Measurements from ENCODE around the gene PPP1R2C. TPM values are rescaled to one million over a fixed set of nuclear protein-coding genes. Genes with fewer than 3 reads are reported as not detected.

PPP1R2C gene
- not detected for polyA plus RNA-seq (ENCODE audit: insufficient read length)

GRCh38 chrX:42778096-42778495, at the start of gene PPP1R2C:
PPP1R2C (minus strand) TSS chrX:42778163; CDS start chrX:42778079, 84 bp downstream.
- no peak for DNase-seq

GRCh38 chrX:42825201-42825600, 47.2 kb upstream of the PPP1R2C start:
- DNase-seq, result no peak

DNA sequence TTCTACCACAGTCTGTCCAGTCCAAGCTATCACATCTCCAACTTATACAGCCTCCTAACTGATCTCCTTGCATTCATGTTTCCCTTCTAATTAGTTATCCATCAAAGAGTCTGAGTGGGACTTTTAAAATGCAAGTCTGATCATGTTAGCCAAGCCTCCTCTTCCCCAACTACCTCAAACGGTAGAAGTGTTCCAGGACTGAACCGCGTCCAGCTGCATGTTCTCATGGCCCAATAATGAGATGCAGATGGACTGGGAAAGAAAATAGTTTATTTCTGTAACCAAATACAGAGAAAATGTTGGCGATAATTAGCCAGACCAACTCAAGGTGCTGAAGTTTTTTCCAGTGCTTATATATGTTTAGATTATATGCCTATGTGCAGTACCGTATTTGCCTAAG, 46.6 kb upstream of the PPP1R2C start:
- no peak for DNase-seq

DNA sequence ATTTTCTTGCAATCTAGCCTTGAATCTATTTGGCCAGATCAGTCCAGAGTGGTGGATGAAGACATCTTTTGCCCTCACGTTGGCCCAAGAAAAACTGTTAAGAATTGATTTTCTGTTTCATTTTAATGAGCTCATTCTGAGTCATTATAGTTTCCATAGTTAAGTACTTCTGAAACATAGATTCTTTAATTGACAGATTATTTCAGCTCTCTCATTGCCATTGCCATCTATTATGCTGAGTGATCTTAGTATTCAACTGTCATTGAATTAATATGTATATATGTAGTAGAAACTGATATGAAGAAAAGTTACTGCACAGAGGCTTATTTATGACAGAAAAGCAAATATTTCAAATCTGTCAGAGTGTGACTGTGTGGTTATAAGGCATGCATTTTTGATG, 45.5 kb upstream of the PPP1R2C start:
- DNase-seq, result no peak

- no peak for DNase-seq
Measured at GRCh38 chrX:42821803-42822443, 44.0 kb upstream of the PPP1R2C start.

- DNase-seq, result no peak
Measured at GRCh38 chrX:42818151-42818921, 40.4 kb upstream of the PPP1R2C start.

DNA sequence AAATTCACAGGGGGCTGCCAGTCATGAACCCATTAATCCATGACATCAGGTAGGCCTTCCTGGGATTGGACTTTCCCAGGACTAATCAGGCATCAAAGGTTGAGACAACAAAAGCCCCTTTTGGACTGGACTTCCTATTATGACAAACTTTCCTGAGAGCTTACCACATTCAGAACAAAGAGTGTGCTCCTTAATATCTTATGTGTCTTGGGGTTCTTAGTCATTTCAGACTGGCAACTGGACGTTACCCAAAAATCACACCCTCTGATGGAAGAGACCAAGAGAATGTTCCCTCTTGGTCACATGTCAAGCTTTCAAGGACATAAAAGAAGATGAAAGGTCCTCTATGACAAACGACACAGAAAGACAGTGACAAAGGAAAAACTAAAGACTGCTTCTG, 31.6 kb upstream of the PPP1R2C start:
- no peak for DNase-seq

DNA sequence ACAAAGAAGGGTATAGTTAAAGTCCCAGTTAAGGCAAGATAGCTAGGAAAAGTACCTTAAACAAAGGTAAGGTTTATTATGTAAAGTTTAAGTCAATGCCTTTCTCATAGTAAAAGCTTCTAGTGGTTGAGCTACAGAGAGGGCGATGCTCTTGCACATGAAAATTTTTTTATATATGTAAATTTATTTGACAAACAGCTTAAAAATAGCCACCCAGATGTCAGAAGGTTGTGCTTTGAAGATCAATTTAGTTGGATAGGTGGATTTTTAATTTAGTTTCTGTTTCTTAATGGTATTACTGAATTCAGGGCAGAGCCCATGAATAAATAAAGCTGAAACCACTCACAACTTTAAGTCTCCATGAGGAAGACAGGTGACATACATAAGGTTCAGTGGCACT, 29.4 kb upstream of the PPP1R2C start:
- no peak for DNase-seq

- DNase-seq, result no peak
Measured at GRCh38 chrX:42804524-42804923, 26.6 kb upstream of the PPP1R2C start.

- DNase-seq, result no peak
Measured at GRCh38 chrX:42803320-42803719, 25.4 kb upstream of the PPP1R2C start.

- no peak for DNase-seq
Measured at GRCh38 chrX:42797651-42798269, 19.8 kb upstream of the PPP1R2C start.

GRCh38 chrX:42783451-42783850, 5.5 kb upstream of the PPP1R2C start:
- no peak for DNase-seq

GRCh38 chrX:42776195-42776594, 1.8 kb downstream of the PPP1R2C start:
- DNase-seq, result no peak

- no peak for DNase-seq
Measured at GRCh38 chrX:42772874-42773273, 5.1 kb downstream of the PPP1R2C start.

- DNase-seq, result no peak
Measured at GRCh38 chrX:42771506-42772335, 6.2 kb downstream of the PPP1R2C start.

- no peak for DNase-seq
Measured at GRCh38 chrX:42770566-42770965, 7.4 kb downstream of the PPP1R2C start.

DNA sequence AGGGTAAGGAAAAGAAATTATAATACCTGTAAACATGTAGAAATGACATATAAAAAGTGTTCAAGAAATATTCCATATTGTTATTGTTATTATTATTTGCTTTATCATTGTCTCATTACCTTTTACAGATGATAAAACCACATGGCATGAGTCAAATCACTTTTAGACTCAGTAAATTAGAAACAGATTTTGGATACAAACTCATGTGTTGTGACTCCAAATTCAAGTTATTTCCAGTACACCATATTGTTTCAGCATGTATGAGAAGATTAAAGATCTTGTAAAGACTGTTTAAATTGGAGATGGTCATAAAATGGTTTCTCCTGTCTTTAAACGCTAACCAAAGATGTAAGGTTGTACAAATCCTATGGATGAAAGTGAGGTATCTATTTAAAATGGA, 18.1 kb downstream of the PPP1R2C start:
- no peak for DNase-seq

GRCh38 chrX:42755815-42756214, 22.1 kb downstream of the PPP1R2C start:
- DNase-seq, result no peak

DNA sequence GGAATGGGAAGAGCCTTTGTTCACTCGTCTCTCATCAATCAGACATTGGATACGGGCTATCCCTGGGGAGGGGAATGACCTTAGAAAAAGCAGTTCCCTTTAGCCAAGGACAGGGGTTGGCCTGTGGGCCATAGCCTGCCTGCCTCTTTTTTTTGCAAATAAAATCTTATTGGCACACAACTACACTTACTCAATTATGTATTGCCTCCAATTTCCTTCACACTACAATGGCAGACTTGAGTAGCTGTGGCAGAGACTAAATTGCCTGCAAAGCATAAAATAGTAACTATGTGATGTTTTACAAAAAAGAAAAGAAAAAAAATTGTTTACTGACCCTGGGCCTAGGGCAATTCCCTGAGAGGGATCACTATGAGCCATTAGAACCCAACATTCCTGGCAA, 23.4 kb downstream of the PPP1R2C start:
- DNase-seq, result no peak

- DNase-seq, result no peak
Measured at GRCh38 chrX:42754115-42754514, 23.8 kb downstream of the PPP1R2C start.

DNA sequence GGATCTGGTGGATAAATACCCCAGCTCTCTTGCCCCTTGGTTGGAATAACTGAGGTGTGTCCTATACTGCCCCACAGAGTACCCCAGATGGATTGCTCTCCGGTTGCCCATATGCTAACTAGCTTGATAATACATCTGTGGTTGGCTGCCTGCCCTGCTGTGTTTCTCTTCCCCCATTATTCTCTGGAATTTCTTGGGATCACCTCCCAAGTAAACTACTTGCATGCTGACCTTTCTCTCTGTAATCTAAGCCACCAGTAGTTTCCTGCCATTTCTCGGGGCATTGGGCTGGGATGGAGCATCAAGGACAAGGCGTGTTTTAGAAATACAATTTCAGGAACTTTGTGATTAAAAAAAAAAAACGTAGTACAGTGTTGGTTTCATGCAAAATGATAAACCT, 25.2 kb downstream of the PPP1R2C start:
- no peak for DNase-seq

DNA sequence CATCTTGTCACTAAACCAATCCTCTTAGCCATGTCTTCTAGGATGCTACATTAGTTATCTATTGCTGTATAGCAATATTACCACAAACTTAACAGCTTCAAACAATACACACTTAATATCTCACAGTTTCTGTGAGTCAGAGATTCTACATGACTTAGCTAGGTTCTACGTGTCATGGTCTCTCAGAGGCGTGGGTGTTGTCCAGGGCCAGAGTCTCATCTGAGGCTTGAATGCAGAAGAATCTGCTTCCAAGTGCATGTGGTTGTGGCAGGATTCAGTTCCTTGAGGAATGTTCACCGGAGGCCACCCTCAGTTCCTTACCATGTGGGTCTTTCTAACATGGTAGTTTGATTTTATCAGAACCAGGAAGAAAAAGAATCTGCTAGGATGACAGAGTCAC, 26.4 kb downstream of the PPP1R2C start:
- DNase-seq, result no peak

Data from hindlimb muscle (tissue), 1 donor.